ENCODE results near the gene DOCK4. TPM values are rescaled to one million over a fixed set of nuclear protein-coding genes. Genes with fewer than 3 reads are reported as not detected.

DOCK4 gene
- total RNA-seq, 1 donor from 2014 or later = 100 TPM

GRCh38 chr7:112186300-112186699 is 19.9 kb downstream of the DOCK4 start:
- intact Hi-C loops (cut with DNase I) = no loop called here
- Histone ChIP-seq H3K4me1 (peaks cover 34% of the 10 kb centered on the region), H3K27ac (no peak overlapping the region)

GRCh38 chr7:112185005-112185834 is 21.0 kb downstream of the DOCK4 start:
- H3K36me3 ChIP-seq = no peaks in the 10 kb centered on the region
- peaks cover 40% of the 10 kb centered on the region for H3K4me1 ChIP-seq
- H3K27me3 ChIP-seq = no peaks in the 10 kb centered on the region
- H3K4me3 ChIP-seq = no peak overlapping the region
- H3K9me3 ChIP-seq = no peaks in the 10 kb centered on the region
- intact Hi-C loops (cut with DNase I) = no loop called here
- no peak for TF ChIP-seq CTCF (IDR thresholded peaks at IDR 0.05)
- no peak for DNase-seq
- ATAC-seq = no peak
- no peak overlapping the region for H3K27ac ChIP-seq

More at GRCh38 chr7:112186300-112186699, 19.9 kb downstream of the DOCK4 start:
- H3K36me3 ChIP-seq = no peaks in the 10 kb centered on the region
- H3K27me3 ChIP-seq = no peaks in the 10 kb centered on the region
- TF ChIP-seq CTCF (IDR thresholded peaks at IDR 0.05) = no peak
- no peaks in the 10 kb centered on the region for H3K9me3 ChIP-seq
- H3K4me3 ChIP-seq = no peak overlapping the region
- DNase-seq = no peak
- no peak for ATAC-seq

GRCh38 chr7:112184455-112184854 is 21.7 kb downstream of the DOCK4 start:
- peaks cover 40% of the 10 kb centered on the region for H3K4me1 ChIP-seq
- ATAC-seq (no peak), DNase-seq (no peak)
- no peaks in the 10 kb centered on the region for H3K27me3 ChIP-seq
- intact Hi-C loops (cut with DNase I) = no loop called here
- H3K36me3 ChIP-seq = no peaks in the 10 kb centered on the region
- no peak for TF ChIP-seq CTCF (IDR thresholded peaks at IDR 0.05)
- no peaks in the 10 kb centered on the region for H3K9me3 ChIP-seq
- H3K27ac ChIP-seq = no peak overlapping the region
- H3K4me3 ChIP-seq = no peak overlapping the region

GRCh38 chr7:112183266-112183665 is 22.9 kb downstream of the DOCK4 start:
- H3K27ac ChIP-seq = no peak overlapping the region
- peaks cover 40% of the 10 kb centered on the region for H3K4me1 ChIP-seq
- H3K27me3 ChIP-seq = no peaks in the 10 kb centered on the region
- ATAC-seq = no peak
- DNase-seq = no peak
- H3K36me3 ChIP-seq = no peaks in the 10 kb centered on the region
- H3K4me3 ChIP-seq = no peak overlapping the region
- no peak for TF ChIP-seq CTCF (IDR thresholded peaks at IDR 0.05)
- H3K9me3 ChIP-seq = no peaks in the 10 kb centered on the region
- intact Hi-C loops (cut with DNase I) = no loop called here

GRCh38 chr7:112182749-112183148 is 23.4 kb downstream of the DOCK4 start:
- Histone ChIP-seq H3K4me3 (no peak overlapping the region), H3K4me1 (peaks cover 40% of the 10 kb centered on the region), H3K9me3 (no peaks in the 10 kb centered on the region), H3K36me3 (no peaks in the 10 kb centered on the region), H3K27ac (no peak overlapping the region), H3K27me3 (no peaks in the 10 kb centered on the region)
- no peak for ATAC-seq
- intact Hi-C loops (cut with DNase I) = no loop called here
- no peak for TF ChIP-seq CTCF (IDR thresholded peaks at IDR 0.05)
- DNase-seq = no peak

Data from upper lobe of right lung (tissue), 1 donor.